Esophagus squamous epithelium (tissue), 4 donors: ENCODE measurements around the gene C2CD4D.

ENCODE experiments used
- CTCF ChIP-seq, 6 experiments: fragments of 450-650 bp in 4 of 6; fragments of 200-600 bp in 2 of 6; sonication (generic) in 2 of 6; IDR thresholded peaks; one replicate each; pipeline ENCODE4 v1.5.1; 2016 to 2019; ENCODE audit warnings: antibody characterized with exemption in 6 of 6, mild to moderate bottlenecking in 4 of 6, moderate library complexity in 4 of 6
- POLR2A ChIP-seq, 4 donors: fragments of 450-650 bp; IDR thresholded peaks; one replicate each; pipeline ENCODE4 v1.6.1; 2017; ENCODE audit warnings: antibody characterized with exemption in 4 of 4, mild to moderate bottlenecking in 4 of 4, moderate library complexity in 3 of 4

- TF ChIP-seq CTCF (IDR thresholded peaks at IDR 0.05) (no peak), POLR2A (IDR thresholded peaks at IDR 0.05) (no peak)
Measured at GRCh38 chr1:151834239-151834638, 5.4 kb downstream of the C2CD4D start.
